HG03342 (cell line): ENCODE results near the gene CD99.
A peak's percentile ranks its signal among the peaks of the same experiment; 100 is the strongest.
"Not testable (repeated sequence)": the region's sequence is repeated elsewhere in the genome, so short reads cannot be mapped to it uniquely, and the experiment has no call there.

Experiments used
- ATAC-seq: cut with Tn5 transposase; IDR thresholded peaks from one replicate; pipeline ENCODE4 v1.9.1; 2021; ENCODE audit warnings: mild to moderate bottlenecking, moderate library complexity; ENCODE audit not compliant: unreplicated experiment

CD99 gene

DNA sequence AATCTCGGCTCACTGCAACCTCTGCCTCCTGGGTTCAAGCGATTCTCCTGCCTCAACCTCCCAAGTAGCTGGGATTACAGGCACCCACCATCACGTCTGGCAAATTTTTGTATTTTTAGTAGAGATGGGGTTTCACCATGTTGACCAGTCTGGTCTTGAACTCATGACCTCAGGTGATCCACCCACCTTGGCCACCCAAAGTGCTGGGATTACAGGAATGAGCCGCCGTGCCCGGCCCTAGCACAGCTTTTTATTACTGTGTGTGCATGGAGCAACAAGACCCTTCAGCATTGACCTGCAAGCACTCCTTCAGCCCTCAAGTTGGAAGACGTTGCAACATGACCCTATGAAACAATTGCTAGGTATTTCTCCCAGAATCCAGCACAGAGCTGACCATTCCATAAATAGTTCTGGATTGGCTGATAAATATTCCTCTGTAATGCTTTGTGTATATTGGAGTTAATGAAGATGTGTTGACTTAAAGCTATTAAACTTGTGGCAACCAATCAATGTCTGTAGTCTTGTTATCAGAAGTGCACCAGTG is 15.4 kb upstream of the CD99 start:
- not testable (repeated sequence) for ATAC-seq

DNA sequence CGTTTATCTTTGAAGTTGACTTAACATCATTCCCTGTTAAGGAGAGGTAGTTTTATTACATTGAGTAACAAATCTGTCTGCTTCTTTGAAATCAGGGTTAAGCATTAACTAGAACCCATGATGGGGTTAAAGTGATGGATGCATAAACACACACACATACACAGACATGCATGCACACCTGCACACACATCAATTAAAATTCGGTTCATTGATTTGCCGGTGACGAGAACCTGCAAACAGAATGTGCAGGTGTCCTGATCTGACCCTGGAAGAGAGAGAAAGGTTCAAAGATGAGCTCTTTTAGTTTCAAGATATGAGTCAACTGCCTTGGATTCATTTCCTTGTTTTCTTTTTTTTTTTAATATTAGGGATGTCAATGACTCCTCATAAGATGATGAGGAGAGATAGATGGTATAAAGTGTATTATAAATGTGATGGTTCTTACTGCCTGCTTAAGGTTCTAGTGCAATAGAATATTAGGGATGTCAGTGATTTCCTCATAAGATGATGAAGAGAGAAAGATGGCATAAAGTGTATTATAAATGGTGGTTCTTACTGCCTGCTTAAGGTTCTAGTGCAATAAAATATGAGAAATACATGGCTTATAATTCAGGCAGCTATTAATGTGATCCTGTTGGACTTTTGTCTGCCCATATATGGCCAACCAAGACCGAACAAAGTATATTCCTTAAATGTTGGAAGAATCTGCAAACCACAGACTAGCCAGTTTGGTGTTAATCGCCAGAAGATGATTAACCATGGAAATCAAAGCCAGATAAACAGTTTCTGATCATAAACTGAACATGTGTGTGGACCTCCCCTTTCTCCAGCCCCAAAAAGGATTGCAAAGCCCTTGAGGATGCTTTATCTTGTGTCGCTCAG is 14.1 kb upstream of the CD99 start:
- no peak for ATAC-seq

DNA sequence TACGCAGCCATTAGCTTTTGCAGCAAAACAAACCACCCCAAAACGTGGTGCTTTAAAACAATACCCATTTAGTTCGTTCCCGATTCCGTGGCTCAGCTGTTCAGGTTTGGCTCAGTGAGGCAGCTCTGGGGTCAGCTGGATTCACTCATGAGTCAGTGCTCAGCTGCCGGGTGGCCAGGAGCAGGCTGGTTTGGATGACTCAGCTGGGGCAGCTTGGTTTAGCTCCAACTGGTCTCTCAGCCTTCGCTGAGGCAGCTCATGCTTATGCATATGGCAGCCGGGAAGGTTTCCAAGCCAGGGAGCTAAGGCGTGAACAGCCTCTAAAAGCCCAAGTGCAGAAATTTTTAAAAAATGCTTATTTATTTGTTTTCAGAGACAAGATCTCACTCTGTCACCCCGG is 13.3 kb upstream of the CD99 start:
- ATAC-seq: no peak

DNA sequence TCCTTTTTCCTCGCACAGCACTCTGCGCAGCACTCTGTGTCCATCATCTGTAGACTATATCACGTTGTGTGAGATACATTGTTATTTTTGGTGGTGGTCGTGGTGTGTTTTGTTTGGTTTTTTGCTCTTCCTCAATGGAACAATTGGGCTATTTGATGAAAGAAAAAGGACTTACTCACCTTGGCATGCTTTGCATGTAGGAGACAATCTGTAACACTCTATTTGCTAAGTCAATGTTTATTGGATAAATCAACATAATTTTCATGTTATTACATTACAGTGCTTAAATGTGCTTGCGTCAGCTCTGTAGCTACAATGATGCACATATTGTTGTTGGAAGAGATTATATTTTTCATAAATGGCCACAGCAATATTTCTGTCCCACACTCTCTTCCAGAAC is 12.5 kb upstream of the CD99 start:
- ATAC-seq: no peak

DNA sequence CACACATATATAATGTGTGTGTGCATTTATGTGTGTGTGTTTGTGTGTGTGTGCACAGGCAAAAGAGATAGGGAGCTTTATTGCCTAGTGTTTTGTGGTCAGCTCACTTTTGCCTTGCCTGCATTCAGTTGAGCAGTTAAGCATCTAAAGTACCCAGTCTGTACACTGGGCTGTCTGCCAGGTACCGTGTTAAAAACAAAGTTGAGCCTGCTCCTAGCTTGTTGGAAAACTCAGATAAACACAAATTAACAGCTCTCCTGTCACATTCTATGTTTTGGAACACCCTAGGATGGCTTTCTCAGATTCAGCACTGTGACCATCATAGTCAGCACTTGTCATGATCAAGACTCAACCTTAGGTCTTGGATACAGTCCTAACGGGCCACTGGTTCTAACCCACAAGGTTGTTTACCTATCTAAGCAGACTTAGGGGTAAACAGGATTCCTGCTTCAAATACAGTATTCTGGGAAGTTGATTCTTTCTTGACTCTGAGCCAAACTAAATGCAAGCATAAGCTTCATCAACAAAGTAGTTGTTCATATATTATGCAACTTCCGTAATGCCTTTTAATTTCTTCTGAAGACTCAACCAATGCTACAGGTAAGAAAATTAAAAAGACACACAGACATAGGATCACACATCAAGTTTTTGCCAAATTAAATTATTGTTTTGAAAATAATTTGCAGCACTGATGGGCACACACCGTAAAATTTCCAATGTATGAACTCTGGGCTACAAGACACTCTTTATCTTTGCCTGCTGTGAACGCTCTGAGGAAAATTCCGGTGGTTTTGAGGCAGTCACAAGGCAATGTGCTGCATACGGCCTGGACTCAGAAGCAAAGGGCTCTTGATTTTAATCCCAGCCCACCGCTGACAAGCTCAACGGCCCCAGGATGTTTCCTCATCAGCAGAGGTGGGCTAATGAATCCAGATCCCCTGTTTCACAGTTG is 11.3 kb upstream of the CD99 start:
- ATAC-seq: no peak

DNA sequence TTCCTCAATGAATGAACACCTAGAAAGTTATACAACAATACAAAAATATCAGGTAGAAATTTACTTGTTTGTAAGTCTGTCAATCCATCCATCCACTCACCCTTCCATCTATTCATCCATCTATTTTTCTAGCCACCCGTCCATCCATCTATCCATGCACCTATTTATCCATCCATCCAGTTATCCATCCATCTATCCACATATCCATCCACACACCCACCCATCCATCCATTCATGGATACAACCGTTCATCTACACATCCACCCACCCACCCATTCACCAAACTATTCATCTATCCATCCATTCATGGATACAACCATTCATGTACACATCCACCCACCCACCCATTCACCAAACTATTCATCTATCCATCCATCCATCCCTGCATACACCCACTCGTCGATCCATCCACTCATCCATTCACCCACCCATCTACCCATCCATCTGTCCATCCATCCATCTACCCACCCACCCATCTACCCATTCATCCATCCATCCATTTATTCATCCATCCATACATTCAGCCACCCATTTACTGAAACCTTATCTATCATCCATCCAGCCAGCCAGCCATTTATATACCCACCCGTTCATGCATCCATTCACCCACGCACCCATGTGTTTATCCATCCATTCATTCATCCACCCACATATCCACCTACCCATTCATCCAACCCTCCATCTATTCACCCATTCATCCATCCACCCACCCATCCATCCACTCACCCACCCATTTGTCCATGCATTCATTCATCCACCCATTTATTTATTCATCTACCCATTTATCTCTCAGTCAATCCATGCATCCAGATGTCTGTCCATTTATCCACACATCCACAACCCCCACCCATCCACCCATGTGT is 10.4 kb upstream of the CD99 start:
- no peak for ATAC-seq

DNA sequence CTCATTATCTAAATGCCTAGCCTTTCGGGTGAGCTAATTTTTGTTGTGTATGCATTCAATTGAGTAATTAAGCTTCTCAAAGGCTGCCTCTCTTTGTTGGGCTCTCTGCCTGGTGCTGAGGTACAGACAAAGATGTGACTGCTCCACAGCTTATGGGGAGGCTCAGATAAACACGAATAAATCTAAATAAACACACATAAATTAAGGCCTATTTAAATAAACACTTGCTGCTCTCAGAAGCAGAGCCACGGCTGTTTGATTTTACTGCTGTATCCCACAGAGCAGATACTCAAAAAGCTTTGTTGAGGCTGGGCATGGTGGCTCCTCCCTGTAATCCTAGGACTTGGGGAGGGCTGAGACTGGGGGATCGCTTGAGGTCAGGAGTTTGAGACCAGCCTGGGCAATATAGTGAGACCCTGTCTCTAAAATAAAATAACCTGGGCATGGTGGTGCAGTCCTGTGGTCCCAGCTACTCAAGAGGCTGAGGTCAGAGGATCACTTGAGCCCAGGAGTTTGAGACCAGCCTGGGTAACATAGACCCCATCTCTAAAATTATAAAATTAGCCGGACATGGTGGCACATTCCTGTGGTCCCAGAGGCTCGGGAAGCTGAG is 8.4 kb upstream of the CD99 start:
- no peak for ATAC-seq

DNA sequence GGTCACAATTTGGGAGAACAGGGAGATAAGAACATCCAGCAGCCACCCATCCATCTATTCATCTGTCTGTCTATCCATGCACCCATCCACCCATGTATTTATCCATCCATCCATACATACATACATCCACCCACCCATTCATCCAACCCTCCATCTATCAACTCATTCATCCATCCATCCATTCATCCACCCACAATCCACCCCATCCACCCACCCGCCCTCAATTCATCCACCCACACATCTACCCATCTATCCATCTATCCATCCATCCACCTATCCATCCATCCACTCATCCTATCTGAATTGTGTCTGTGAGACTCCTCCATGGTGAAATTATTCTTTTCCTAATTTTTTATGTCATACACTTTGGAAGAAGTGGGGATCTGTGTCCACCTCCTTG is 6.8 kb upstream of the CD99 start:
- ATAC-seq: no peak

DNA sequence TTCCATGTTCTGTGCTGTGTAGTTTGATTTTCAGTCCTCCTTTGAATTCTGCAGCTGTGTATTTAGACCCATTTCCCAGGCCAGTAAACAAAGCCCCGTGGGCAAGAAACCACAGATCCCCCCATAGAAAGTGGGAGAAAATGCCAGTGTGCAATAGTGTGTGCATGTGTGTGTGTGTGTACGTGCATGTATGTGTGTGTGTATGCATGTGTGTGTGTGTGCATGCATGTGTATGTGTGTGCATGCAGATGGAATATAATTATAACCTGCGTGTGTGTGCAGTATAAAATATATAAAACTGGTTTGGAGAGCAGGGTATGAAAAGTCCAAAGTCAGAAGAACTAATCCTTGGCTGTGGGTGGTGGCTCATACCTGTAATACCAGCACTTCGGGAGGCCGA is 5.2 kb upstream of the CD99 start:
- no peak for ATAC-seq

DNA sequence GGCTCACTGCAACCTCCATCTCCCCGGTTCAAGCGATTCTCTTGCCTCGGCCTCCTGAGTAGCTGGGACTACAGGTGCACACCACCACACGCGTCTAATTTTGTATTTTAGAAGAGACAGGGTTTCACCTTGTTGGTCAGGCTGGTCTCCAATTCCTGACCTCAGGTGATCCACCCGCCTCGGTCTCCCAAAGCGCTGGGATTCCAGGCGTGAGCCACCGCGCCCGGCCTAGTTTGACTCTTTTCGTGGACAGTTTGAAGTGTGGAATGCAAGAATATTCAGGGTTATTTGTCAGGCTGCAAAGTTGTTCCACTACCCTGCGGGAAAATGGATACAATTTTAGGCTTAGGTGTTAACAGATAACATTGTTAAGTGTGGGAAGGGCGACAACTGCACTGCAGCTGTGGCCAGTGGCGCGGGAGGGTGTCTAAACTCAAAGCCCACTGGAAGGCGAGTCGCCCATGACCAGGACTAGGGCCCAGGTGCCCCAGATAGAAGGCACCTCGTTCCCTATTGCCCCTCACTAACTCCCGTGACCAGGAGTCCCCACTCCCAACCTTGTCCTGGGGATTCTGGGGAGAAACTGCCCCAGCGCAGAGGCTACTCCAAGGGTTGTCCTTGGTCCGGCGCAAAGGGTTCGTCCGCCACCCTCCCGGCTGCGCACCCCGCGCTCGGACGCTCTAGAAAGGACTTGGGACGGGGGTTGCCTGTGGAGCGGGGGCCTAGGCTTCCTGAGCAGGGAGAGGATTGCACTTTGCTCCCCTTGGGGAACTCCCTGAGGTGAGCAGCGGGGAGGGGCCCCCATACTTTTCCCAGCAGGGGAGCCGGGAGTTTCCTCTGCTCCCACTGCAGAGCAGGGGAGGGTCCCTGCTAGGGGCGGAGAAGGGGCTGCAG is 1.1 kb upstream of the CD99 start:
- ATAC-seq: no peak

DNA sequence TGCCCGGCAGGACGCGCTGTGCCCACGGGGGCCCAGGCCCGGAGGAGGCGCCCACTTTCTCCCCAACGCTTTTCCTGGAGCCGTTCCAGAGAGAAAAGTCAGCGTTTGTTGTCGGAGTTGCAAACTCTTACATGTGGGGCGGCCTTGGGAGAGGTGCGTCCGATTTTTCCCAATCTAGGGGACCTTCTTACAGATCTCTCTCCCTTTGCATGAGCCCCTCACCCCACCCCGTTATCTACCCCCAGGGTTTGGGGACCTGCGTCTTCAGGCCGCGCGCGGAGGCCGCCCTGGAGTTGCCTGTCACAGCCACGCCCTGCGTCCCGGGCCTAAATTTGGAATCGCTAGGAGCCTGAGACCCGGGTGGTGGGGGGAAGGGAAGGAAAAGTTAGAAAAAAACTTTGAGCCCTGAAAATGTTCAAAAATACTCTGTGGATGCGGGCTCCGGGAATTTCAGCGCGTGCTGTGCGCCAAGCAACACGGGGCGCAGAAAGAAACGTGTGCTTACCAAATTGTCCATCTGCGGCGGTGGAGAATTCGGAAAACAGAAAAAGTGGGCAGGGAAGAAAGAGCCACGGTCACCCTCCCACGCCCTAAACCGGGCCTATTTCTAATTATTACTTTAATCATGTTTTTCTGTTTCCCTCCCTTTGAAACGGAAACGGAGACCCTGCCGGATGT is 587 bp downstream of the CD99 start:
- ATAC-seq: peak; percentile 10

DNA sequence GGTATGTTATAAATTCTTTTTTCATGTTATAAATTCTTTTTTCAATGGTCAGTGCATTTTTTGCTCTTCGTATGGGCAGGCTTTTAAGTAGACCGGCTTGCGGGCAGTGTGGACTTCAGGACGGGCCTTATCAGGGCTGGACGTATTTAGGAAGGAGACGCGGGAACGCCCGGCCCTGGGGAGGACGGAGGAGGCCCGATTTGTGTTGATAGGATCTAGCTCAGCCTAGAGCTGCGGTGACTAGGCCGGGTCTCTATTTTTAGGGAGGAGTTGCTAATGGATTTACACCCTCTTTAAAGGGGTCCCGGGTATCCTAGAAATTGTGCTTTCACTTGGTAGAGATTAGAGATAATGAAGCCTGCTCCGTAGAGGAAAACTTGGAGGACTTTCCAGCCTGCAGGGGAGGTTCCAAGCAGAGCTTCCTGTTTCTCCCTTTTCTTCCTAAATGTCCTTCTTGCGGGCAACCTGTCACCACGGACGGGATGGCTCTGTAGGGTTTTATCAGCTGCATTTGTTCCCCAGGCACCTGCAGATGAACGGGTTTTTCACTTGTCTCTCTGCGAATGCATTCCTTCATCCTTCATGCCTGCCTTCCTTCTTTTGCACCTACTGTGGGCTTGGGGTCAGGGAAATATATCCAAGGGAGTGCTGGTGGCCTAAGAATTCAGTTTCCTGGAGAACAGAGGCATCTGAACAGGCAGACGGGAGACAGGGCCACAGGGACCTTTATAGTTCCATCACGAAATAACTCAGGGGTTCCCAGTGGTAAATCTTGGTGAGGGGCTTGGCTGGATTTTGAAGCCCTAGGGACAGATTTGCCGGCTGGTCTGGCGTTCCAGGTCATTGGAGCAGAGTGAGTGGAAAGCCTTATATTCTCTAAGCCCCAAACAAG is 1.4 kb downstream of the CD99 start:
- no peak for ATAC-seq

DNA sequence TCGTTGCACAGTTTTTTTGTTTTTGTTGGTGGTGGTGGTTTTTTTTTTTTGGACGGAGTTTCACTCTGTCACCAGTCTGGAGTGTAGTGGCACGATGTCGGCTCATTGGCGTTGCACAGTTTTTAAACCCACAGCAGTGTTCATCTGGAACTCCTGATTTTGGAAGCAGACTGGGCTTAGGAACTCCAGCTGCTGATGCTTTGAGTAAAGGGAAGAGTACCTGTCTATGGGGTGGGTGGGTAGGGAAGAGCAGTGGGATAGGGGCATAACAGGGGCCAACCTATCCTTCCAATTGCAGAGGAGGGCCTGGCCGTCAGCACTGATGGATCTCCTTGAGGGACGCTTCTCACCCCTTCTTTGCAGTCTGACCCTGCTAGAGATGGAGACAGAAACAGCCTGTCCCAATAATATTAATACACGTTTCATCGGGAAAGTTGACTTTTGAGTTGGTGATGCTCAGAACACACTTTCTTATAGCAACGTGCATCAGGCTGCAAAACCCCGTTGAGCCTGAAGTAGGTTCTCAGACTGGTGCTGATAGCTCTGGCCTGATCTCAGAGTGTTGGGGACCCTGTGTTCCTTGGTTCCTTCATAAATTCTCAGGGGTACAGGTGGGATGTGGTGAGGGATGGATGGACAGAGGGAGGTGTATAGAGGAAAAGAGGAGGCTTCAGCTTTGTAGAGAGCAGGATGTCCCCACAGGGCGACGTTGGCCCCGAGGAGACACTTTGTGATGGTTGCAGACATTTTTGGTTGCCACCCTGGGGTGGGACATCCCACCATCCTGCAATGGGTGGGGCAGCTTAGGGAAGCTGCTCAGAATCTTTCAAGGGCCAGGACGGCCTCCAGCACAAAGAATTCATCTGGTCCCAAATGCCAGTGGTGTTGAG is 2.3 kb downstream of the CD99 start:
- no peak for ATAC-seq

DNA sequence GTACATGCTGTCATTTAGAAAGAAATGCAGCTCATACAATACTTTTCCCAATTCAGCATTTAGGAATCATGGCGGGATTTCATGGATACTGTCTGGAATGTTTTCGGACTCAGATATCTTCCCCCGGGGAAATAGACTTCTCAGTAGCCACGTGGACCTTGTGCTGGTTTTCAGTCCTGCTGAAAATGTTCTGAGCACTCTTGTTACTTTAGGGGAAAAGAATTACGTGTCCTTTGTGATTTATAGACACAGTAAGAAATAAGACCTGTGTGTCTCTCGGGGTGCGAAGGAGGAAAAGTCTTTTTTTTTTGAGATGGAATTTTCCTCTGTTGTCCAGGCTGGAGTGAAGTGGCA is 3.8 kb downstream of the CD99 start:
- no peak for ATAC-seq

DNA sequence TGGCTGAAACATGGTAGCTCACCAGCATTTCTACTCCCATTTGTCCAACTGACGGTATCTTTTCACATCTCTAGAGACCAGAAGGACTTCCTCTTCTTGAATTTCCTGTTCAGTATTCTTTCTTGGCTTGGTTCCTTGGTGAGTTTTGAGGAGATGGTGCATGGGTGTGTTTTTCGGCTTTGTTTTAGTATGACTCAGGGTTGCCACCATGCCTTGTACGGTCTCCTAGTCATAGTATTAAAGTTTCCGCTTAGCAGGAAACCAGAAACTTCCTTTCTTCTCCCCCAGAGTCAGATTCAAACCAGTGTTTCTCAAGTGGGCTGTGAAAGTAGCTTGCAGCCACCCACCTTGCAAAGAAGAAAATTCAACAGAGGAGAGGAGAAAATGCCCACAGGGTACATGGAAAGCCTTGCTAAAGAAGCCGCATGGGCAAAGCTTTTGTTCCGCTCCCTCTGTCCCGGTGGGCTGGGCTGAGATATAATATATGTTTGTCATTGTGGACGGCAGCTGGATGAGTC is 5.7 kb downstream of the CD99 start:
- peak; percentile 92 for ATAC-seq

DNA sequence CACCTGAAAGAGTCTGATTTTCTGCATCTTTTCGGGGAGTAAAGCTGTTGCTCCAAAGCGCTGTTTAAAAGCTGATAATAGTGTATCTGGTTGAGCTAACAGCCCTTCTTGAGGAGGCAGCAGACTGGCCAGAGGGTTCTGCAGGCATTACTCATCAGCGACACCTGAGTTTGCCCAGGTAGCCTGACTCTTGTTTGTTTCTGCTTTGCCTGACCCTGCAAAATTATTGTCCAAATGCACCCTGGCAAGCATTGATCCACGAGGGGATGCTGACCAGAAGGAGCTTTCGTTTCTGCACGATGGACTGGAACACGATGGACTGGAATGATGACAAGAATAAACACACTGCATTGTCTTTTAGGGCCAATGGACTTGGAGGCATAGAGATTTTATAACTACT is 6.2 kb downstream of the CD99 start:
- ATAC-seq: no peak
